Neural progenitor cell (in vitro differentiated cells): Measurements from ENCODE around the gene CSNK2A3. TPM values are rescaled to one million over a fixed set of nuclear protein-coding genes. Genes with fewer than 3 reads are reported as not detected.

Experiments used
- DNase-seq: peaks from one replicate; pipeline ENCODE4 v3.0.0-alpha.2; 2016; ENCODE audit warnings: low spot score
- H2AFZ ChIP-seq: fragments of 200-600 bp; sonication (generic); replicated peaks from 2 replicates; pipeline ENCODE4 v1.6.1; 2016; ENCODE audit warnings: antibody characterized with exemption
- H3F3A ChIP-seq: fragments of 200-600 bp; sonication (generic); 2 replicates; pipeline ENCODE4 v1.6.1; 2016; ENCODE audit warnings: antibody characterized with exemption, low read depth
- H3K27ac ChIP-seq: fragments of 200-600 bp; sonication (generic); 2 replicates; pipeline ENCODE4 v1.5.1; 2016; ENCODE audit warnings: mild to moderate bottlenecking
- H3K27me3 ChIP-seq: fragments of 200-600 bp; sonication (generic); 2 replicates; pipeline ENCODE4 v1.6.1; 2016; ENCODE audit warnings: mild to moderate bottlenecking, moderate library complexity
- H3K36me3 ChIP-seq: fragments of 200-600 bp; sonication (generic); 2 replicates; pipeline ENCODE4 v1.5.1; 2016
- H3K4me1 ChIP-seq: fragments of 200-600 bp; sonication (generic); 2 replicates; pipeline ENCODE4 v1.6.1; 2016; ENCODE audit warnings: mixed run types
- H3K4me2 ChIP-seq: fragments of 200-600 bp; sonication (generic); 2 replicates; pipeline ENCODE4 v1.6.1; 2016
- H3K4me3 ChIP-seq: fragments of 200-600 bp; sonication (generic); 2 replicates; pipeline ENCODE4 v1.5.1; 2016
- H3K79me2 ChIP-seq: fragments of 200-600 bp; sonication (generic); 2 replicates; pipeline ENCODE4 v1.6.1; 2016; ENCODE audit warnings: low read depth
- H3K9ac ChIP-seq: fragments of 200-600 bp; sonication (generic); 2 replicates; pipeline ENCODE4 v1.6.1; 2016
- H3K9me3 ChIP-seq: fragments of 200-600 bp; sonication (generic); 2 replicates; pipeline ENCODE4 v1.5.1; 2016; ENCODE audit warnings: low read depth
- H4K20me1 ChIP-seq: fragments of 200-600 bp; sonication (generic); 2 replicates; pipeline ENCODE4 v1.6.1; 2016; ENCODE audit warnings: low read depth
- H3K27ac Mint-ChIP-seq: 3 replicates; pipeline ENCODE4 v1.8.0; 2021; ENCODE audit warnings: mixed read lengths
- H3K27me3 Mint-ChIP-seq: 2 replicates; pipeline ENCODE4 v1.8.0; 2022; ENCODE audit warnings: low read depth, mild to moderate bottlenecking, inconsistent platforms, moderate library complexity, mixed read lengths; ENCODE audit not compliant: insufficient read depth
- H3K36me3 Mint-ChIP-seq: 3 replicates; pipeline ENCODE4 v1.8.0; 2021; ENCODE audit warnings: mixed read lengths
- H3K4me1 Mint-ChIP-seq: 3 replicates; pipeline ENCODE4 v1.8.0; 2021; ENCODE audit warnings: mixed read lengths
- H3K4me3 Mint-ChIP-seq: 3 replicates; pipeline ENCODE4 v1.8.0; 2021; ENCODE audit warnings: mild to moderate bottlenecking, moderate library complexity, mixed read lengths
- H3K9me3 Mint-ChIP-seq: 3 replicates; pipeline ENCODE4 v1.8.0; 2020; ENCODE audit warnings: mixed read lengths
- EZH2 ChIP-seq: fragments of 200-600 bp; sonication (generic); IDR thresholded peaks from 2 replicates; pipeline ENCODE4 v1.6.1; 2017; ENCODE audit warnings: antibody characterized with exemption, mild to moderate bottlenecking, moderate library complexity
- EZH2phosphoT487 ChIP-seq: fragments of 200-600 bp; sonication (generic); IDR thresholded peaks from 2 replicates; pipeline ENCODE4 v1.6.1; 2017; ENCODE audit warnings: antibody characterized with exemption
- total RNA-seq: library from RNA; depleted of rRNA; stranded (reverse); fragments of >200 nt; gene quantifications from 2 replicates; pipeline ENCODE4 v1.2.3, GENCODE V29; 2015; ENCODE audit warnings: low replicate concordance
- TF ChIP-seq, protein P1 (sequence below): fragments of 200-600 bp; sonication (generic); IDR thresholded peaks from 2 replicates; pipeline ENCODE4 v1.5.1; 2017; ENCODE audit warnings: antibody characterized with exemption, mild to moderate bottlenecking

CSNK2A3 gene
- total RNA-seq, 1 donor from 2014 or later = 5.9 TPM

DNA sequence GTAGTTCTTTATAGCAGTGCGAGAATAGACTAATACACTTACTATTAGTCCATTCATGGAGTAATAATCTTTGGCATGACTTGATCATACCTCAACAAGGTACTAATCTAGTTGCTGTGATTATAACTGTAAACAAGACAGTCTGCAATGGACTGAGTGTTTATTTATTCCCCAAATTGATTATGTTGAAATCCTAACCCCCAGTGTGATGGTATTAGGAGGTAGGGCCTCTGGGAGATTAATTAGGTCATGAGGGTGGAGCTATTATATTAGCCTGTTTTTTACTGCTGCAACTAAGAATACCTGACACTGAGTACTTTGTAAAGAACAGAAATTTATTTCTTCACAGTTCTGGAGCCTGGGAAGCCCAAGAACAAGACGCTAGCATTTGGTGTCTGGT lies 30.9 kb upstream of the CSNK2A3 start:
- Mint-ChIP-seq H3K9me3 (peaks cover 2% of the 10 kb centered on the region), H3K27ac (no peak overlapping the region), H3K27me3 (peaks cover 5% of the 10 kb centered on the region), H3K4me1 (peaks cover 13% of the 10 kb centered on the region), H3K4me3 (no peak overlapping the region), H3K36me3 (no peaks in the 10 kb centered on the region)
- no peaks in the 10 kb centered on the region for H3K27me3 ChIP-seq
- H3K9me3 ChIP-seq = no peaks in the 10 kb centered on the region
- H2AFZ ChIP-seq = no peak overlapping the region
- H3K36me3 ChIP-seq = no peaks in the 10 kb centered on the region
- H3F3A ChIP-seq = peaks cover 8% of the 10 kb centered on the region
- H3K27ac ChIP-seq = no peak overlapping the region
- no peak for DNase-seq
- no peak overlapping the region for H3K4me3 ChIP-seq
- no peak overlapping the region for H3K4me2 ChIP-seq
- no peak for TF ChIP-seq EZH2phosphoT487
- TF ChIP-seq, protein P1, sequence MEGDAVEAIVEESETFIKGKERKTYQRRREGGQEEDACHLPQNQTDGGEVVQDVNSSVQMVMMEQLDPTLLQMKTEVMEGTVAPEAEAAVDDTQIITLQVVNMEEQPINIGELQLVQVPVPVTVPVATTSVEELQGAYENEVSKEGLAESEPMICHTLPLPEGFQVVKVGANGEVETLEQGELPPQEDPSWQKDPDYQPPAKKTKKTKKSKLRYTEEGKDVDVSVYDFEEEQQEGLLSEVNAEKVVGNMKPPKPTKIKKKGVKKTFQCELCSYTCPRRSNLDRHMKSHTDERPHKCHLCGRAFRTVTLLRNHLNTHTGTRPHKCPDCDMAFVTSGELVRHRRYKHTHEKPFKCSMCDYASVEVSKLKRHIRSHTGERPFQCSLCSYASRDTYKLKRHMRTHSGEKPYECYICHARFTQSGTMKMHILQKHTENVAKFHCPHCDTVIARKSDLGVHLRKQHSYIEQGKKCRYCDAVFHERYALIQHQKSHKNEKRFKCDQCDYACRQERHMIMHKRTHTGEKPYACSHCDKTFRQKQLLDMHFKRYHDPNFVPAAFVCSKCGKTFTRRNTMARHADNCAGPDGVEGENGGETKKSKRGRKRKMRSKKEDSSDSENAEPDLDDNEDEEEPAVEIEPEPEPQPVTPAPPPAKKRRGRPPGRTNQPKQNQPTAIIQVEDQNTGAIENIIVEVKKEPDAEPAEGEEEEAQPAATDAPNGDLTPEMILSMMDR = no peak
- no peak for TF ChIP-seq EZH2
- H4K20me1 ChIP-seq = no peaks in the 10 kb centered on the region
- H3K4me1 ChIP-seq = peaks cover 16% of the 10 kb centered on the region
- no peaks in the 10 kb centered on the region for H3K79me2 ChIP-seq
- H3K9ac ChIP-seq = no peak overlapping the region

DNA sequence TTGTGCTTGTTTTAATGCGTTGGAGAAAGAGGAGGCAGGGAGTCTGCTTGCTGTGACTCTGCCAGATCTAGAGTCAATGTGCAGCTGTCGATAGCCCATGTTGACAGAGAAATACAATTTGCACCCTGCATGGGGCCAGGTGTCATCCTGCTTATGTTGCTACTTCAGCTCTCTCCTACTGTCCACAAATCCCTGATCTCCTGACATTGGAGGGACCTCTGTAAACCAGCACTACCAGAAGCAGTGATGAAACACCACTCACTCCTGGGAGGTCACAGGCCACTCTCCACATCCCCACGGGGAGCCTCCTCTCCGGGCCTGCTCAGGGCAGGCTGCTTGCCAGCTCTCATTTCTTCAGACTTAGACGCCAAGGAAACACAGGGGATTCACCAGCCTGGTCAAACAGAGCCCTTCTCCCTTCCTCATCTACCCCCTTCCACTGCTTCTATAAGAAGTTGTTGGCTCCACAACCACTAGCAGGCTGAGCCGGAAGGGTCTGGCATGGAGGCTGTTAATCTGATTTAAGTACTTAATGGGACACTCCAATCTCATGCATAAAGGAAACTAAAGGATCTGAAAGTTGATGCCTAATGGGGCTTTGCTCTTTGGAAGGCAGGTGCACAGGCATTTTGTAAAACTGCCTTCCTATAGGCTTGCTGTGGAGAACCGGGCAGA lies 29.9 kb upstream of the CSNK2A3 start:
- Histone ChIP-seq H4K20me1 (no peaks in the 10 kb centered on the region), H3K9ac (no peak overlapping the region), H3F3A (peaks cover 8% of the 10 kb centered on the region), H3K4me1 (peaks cover 16% of the 10 kb centered on the region), H2AFZ (no peak overlapping the region), H3K36me3 (no peaks in the 10 kb centered on the region), H3K27ac (no peak overlapping the region), H3K4me2 (no peak overlapping the region), H3K4me3 (no peak overlapping the region), H3K79me2 (no peaks in the 10 kb centered on the region), H3K9me3 (no peaks in the 10 kb centered on the region), H3K27me3 (no peaks in the 10 kb centered on the region)
- no peaks in the 10 kb centered on the region for H3K36me3 Mint-ChIP-seq
- TF ChIP-seq EZH2phosphoT487 (no peak), EZH2 (no peak)
- TF ChIP-seq, protein P1 = no peak
- H3K27ac Mint-ChIP-seq = no peak overlapping the region
- H3K4me1 Mint-ChIP-seq = peaks cover 13% of the 10 kb centered on the region
- H3K4me3 Mint-ChIP-seq = no peak overlapping the region
- H3K27me3 Mint-ChIP-seq = peaks cover 8% of the 10 kb centered on the region
- DNase-seq = peak; percentile 21
- peaks cover 2% of the 10 kb centered on the region for H3K9me3 Mint-ChIP-seq

DNA sequence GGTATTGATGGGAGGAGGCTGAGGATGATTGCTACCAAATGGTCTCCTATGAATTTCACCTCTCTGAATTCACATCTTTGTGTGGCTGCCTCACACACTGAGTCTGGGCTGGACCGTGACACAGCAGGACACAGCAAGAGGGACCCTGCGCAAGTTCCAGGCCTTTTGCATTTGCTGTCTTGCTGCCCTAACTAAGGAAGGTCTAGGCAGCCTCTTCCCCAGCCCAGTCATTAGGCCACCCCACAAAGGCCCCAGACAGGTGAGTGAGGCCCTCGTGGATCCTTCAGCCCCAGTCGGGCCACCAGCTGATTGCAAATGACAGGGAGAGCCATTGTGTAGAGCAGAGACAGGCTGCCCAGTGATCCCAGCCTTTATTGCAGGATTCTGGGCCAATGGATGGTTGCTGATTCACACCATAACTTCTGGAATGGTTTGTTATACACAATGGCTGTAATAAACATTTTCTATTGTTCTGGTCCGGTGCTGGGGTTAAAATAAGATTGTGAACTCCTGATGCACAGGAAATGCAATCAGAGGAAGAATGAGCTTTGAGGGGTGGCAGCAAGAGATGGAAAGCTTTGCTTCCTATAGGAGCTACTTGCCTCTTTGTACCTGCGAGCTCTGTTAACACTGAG lies 28.5 kb upstream of the CSNK2A3 start:
- H3K4me2 ChIP-seq = no peak overlapping the region
- no peaks in the 10 kb centered on the region for H3K9me3 ChIP-seq
- no peak overlapping the region for H3K4me3 ChIP-seq
- no peaks in the 10 kb centered on the region for H3K79me2 ChIP-seq
- H3K9ac ChIP-seq = no peak overlapping the region
- Mint-ChIP-seq H3K4me1 (peaks cover 6% of the 10 kb centered on the region), H3K27ac (no peak overlapping the region), H3K36me3 (no peaks in the 10 kb centered on the region), H3K9me3 (peaks cover 2% of the 10 kb centered on the region), H3K4me3 (no peak overlapping the region), H3K27me3 (peaks cover 8% of the 10 kb centered on the region)
- no peak overlapping the region for H3K27ac ChIP-seq
- no peaks in the 10 kb centered on the region for H3K27me3 ChIP-seq
- H3K4me1 ChIP-seq = peaks cover 5% of the 10 kb centered on the region
- no peaks in the 10 kb centered on the region for H4K20me1 ChIP-seq
- H3F3A ChIP-seq = no peaks in the 10 kb centered on the region
- no peak for DNase-seq
- H3K36me3 ChIP-seq = no peaks in the 10 kb centered on the region
- TF ChIP-seq EZH2phosphoT487 = no peak
- no peak overlapping the region for H2AFZ ChIP-seq

- DNase-seq = no peak
- Histone ChIP-seq H3K4me1 (peaks cover 5% of the 10 kb centered on the region), H3K27me3 (no peaks in the 10 kb centered on the region), H4K20me1 (no peaks in the 10 kb centered on the region), H2AFZ (no peak overlapping the region), H3F3A (no peaks in the 10 kb centered on the region), H3K4me3 (no peak overlapping the region), H3K27ac (no peak overlapping the region), H3K79me2 (no peaks in the 10 kb centered on the region), H3K9ac (no peak overlapping the region), H3K9me3 (no peaks in the 10 kb centered on the region), H3K4me2 (no peak overlapping the region), H3K36me3 (no peaks in the 10 kb centered on the region)
- H3K4me3 Mint-ChIP-seq = no peak overlapping the region
- H3K4me1 Mint-ChIP-seq = peaks cover 6% of the 10 kb centered on the region
- H3K27ac Mint-ChIP-seq = no peak overlapping the region
- H3K36me3 Mint-ChIP-seq = no peaks in the 10 kb centered on the region
- H3K9me3 Mint-ChIP-seq = no peaks in the 10 kb centered on the region
- H3K27me3 Mint-ChIP-seq = peaks cover 5% of the 10 kb centered on the region
- no peak for TF ChIP-seq EZH2
- no peak for TF ChIP-seq EZH2phosphoT487
- TF ChIP-seq, protein P1 = no peak
Observed at GRCh38 chr11:11380883-11381282, 27.8 kb upstream of the CSNK2A3 start.
